HepG2 (cell line): ENCODE measurements around the gene OR2T27. TPM values are rescaled to one million over a fixed set of nuclear protein-coding genes. Genes with fewer than 3 reads are reported as not detected.

Source experiments
- ATAC-seq: fragments of 200-7000 bp; cut with Tn5 transposase; 3 replicates; pipeline ENCODE4 v1.9.1; 2020; ENCODE audit warnings: mild to moderate bottlenecking, moderate library complexity
- BruUV-seq: library from RNA; stranded (reverse); fragments of 400-500 nt; replicated peaks from 2 replicates; lab custom pipeline; 2021; lab: Mats Ljungman, UMichigan
- CTCF ChIA-PET: fragments of 300-600 bp; formaldehyde crosslinking; extraction: SDS; loops from one replicate; lab custom pipeline; 2021; ENCODE audit warnings: low total read pairs, inconsistent platforms, low intra/inter-chr PET ratio; lab: Yijun Ruan, JAX
- POLR2A ChIA-PET: fragments of 350-600 bp; sonication (Branson Sonifier 250); formaldehyde crosslinking; loops from one replicate; lab custom pipeline; 2020; ENCODE audit warnings: antibody characterized with exemption, inconsistent platforms; lab: Yijun Ruan, JAX
- DNase-seq: peaks from one replicate; pipeline ENCODE4 v3.0.0-alpha.2; 2015; ENCODE audit warnings: low spot score
- FAIRE-seq: peaks from 3 replicates; lab custom pipeline; 2011; peaks lifted over from hg19 to GRCh38; lab: Jason Lieb, UNC
- H2AFZ ChIP-seq: one replicate; pipeline ENCODE4 v1.6.1; 2011; ENCODE audit warnings: low read length, inconsistent platforms
- H3K27ac ChIP-seq: fragments of 300-600 bp; 3 replicates; pipeline ENCODE4 v1.8.0; 2011; ENCODE audit warnings: mixed run types, mild to moderate bottlenecking, mixed read lengths, low read length, inconsistent platforms; ENCODE audit not compliant: insufficient read depth; ENCODE audit errors: extremely low read length
- H3K27me3 ChIP-seq, 2 experiments: fragments of 200-600 bp in 1 of 2; 2 replicates in 1 of 2; 3 replicates in 1 of 2; pipeline versions ENCODE4 v1.6.0 to v1.8.0; 2011; ENCODE audit warnings: low read length in 2 of 2, mild to moderate bottlenecking in 2 of 2, moderate library complexity in 2 of 2, inconsistent platforms in 1 of 2; ENCODE audit not compliant: insufficient read depth in 2 of 2, control insufficient read depth in 1 of 2
- H3K36me3 ChIP-seq, 2 experiments: fragments of 200-600 bp in 1 of 2; replicated peaks in 1 of 2; 2 replicates in 1 of 2; 3 replicates in 1 of 2; pipeline versions ENCODE4 v1.5.1 to v1.8.0; 2011; ENCODE audit warnings: low read length in 2 of 2, inconsistent platforms in 1 of 2; ENCODE audit not compliant: insufficient read depth in 2 of 2, control insufficient read depth in 1 of 2
- H3K4me1 ChIP-seq: 2 replicates; pipeline ENCODE4 v1.5.1; 2012; ENCODE audit warnings: low read length, inconsistent platforms; ENCODE audit not compliant: insufficient read depth
- H3K4me2 ChIP-seq: 2 replicates; pipeline ENCODE4 v1.6.0; 2011; ENCODE audit warnings: low read depth, low read length, inconsistent platforms
- H3K4me3 ChIP-seq, 3 experiments: fragments of 200-600 bp in 1 of 3; sonication (generic), shearing (Covaris generic) in 1 of 3; replicated peaks in 1 of 3; 2 replicates each; pipeline ENCODE4 v1.5.1; 2011 to 2016; ENCODE audit warnings: low read length in 3 of 3, inconsistent platforms in 2 of 3, low read depth in 2 of 3, mild to moderate bottlenecking in 2 of 3, control low read depth in 1 of 3, mixed read lengths in 1 of 3; ENCODE audit not compliant: insufficient read depth in 1 of 3
- H3K79me2 ChIP-seq: one replicate; pipeline ENCODE4 v1.6.1; 2011; ENCODE audit warnings: low read length, inconsistent platforms; ENCODE audit not compliant: insufficient read depth
- H3K9ac ChIP-seq: 2 replicates; pipeline ENCODE4 v1.6.0; 2011; ENCODE audit warnings: mild to moderate bottlenecking, low read depth, low read length, inconsistent platforms; ENCODE audit not compliant: insufficient read depth
- H3K9me3 ChIP-seq: 2 replicates; pipeline ENCODE4 v1.5.1; 2012; ENCODE audit warnings: mild to moderate bottlenecking, low read length
- H4K20me1 ChIP-seq: 2 replicates; pipeline ENCODE4 v1.6.0; 2011; ENCODE audit warnings: inconsistent platforms, mild to moderate bottlenecking, low read length, moderate library complexity; ENCODE audit not compliant: insufficient read depth
- HNRNPL ChIP-seq: fragments of 200-400 bp; formaldehyde crosslinking; IDR thresholded peaks from 2 replicates; pipeline ENCODE4 v1.6.1; 2017; ENCODE audit warnings: mild to moderate bottlenecking, low read depth, low read length
- SMC3 ChIP-seq: IDR thresholded peaks from 2 replicates; pipeline ENCODE4 v1.6.1; 2011; ENCODE audit warnings: low read length, improper control_type of control experiment
- STAG1 ChIP-seq: sonication (generic); formaldehyde crosslinking; IDR thresholded peaks from 2 replicates; pipeline ENCODE4 v1.4.0; 2020; ENCODE audit warnings: missing genetic modification reagents
- ZKSCAN5 ChIP-seq: sonication (generic); formaldehyde crosslinking; IDR thresholded peaks from 2 replicates; pipeline ENCODE4 v1.5.1; 2020; ENCODE audit warnings: mild to moderate bottlenecking, missing genetic modification reagents
- WGBS: methylation state at CpG from one replicate; pipeline ENCODE4 v1.1.6; 2017; ENCODE audit warnings: low lambda C conversion rate; 5-methylcytosine and 5-hydroxymethylcytosine counted together
- in situ Hi-C: cut with HindIII; loops from 2 replicates; pipeline ENCODE4 v1.10.0; 2017; ENCODE audit warnings: low pct_unique_long_range_greater_than_20kb; ENCODE audit not compliant: extremely low pct_ligation_motif_present
- intact Hi-C: fragments of 100-400 bp; cut with micrococcal nuclease; formaldehyde crosslinking; loops from one replicate; pipeline ENCODE4 v1.10.0; 2022; ENCODE audit not compliant: unreplicated experiment
- polyA plus RNA-seq, 8 experiments: library from polyadenylated mRNA; depleted of rRNA in 3 of 8; stranded (reverse) in 7 of 8; unstranded in 1 of 8; fragments of >200 nt; fragmentation: Illumina TruSeq in 4 of 8; extraction: Trizol in 4 of 8; gene quantifications; 2 replicates each; pipeline versions ENCODE4 v1.2.1 to v1.2.3, GENCODE V29; 2011 to 2016; ENCODE audit warnings: low read depth in 4 of 8, missing spikeins in 1 of 8, mixed read lengths in 1 of 8; ENCODE audit not compliant: insufficient read depth in 1 of 8
- total RNA-seq, 5 experiments: library from RNA; depleted of rRNA; stranded (reverse); fragments of >200 nt; fragmentation: Illumina TruSeq; extraction: Trizol; gene quantifications; 2 replicates each; pipeline ENCODE4 v1.2.3, GENCODE V29; 2016; ENCODE audit warnings: low read depth in 1 of 5
- TF ChIP-seq, protein P1 (sequence below): sonication (generic); formaldehyde crosslinking; IDR thresholded peaks from 2 replicates; pipeline ENCODE4 v1.5.0; 2020; ENCODE audit warnings: mild to moderate bottlenecking, missing genetic modification reagents, moderate library complexity
- TF ChIP-seq, protein P2 (sequence below): sonication (generic); formaldehyde crosslinking; IDR thresholded peaks from 2 replicates; pipeline ENCODE4 v1.8.0; 2022; ENCODE audit warnings: missing genetic modification reagents, mild to moderate bottlenecking, borderline replicate concordance

OR2T27 gene
- total and polyA plus RNA-seq, 2 of the 13 experiments (the other 11 are each of a cell fraction or from before 2014, with no cell fraction given): not detected

DNA sequence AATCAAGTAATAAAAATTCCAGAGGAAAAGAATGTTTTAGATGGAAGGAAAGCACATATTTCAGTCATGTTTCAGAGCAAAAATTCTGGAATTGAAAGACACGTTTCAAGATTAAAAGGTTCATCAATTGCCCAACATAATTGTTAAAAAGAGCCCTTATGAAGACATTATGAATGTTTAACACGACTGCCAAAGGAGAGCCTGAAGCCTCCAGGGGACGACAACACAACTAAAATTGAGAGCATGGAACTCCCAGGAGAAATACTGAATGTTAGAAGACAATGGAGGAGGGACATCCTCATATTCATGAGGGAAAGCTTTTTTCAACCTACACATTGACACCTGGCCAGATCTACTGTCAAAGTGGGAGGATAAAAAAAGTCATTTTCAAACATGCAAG, 36.5 kb downstream of the OR2T27 start:
- POLR2A ChIA-PET: no interaction called here
- FAIRE-seq (no peak), ATAC-seq (peak; percentile 82), DNase-seq (peak; percentile 52)
- Histone ChIP-seq H3K36me3 (no peaks in the 10 kb centered on the region), H3K27ac (no peak overlapping the region), H3K79me2 (no peaks in the 10 kb centered on the region), H3K4me1 (no peaks in the 10 kb centered on the region), H3K9ac (no peak overlapping the region), H3K4me2 (no peak overlapping the region), H3K27me3 (no peaks in the 10 kb centered on the region), H3K4me3 (no peak overlapping the region), H3K9me3 (no peaks in the 10 kb centered on the region), H2AFZ (no peak overlapping the region), H4K20me1 (no peaks in the 10 kb centered on the region)
- no TSS peak for BruUV-seq
- intact Hi-C loops (no loop called here), in situ Hi-C loops (no loop called here)
- CTCF ChIA-PET: interaction anchor here (1.5 to 1.6 kb wide), 2 partner anchors 68 to 189 kb away, joined by 8 to 23 read pairs; no protein-coding TSS in a partner anchor
- TF ChIP-seq SMC3 (peak; percentile 67), STAG1 (CRISPR knock-in tag) (peak; percentile 62), ZKSCAN5 (no peak)
- TF ChIP-seq, protein P1, sequence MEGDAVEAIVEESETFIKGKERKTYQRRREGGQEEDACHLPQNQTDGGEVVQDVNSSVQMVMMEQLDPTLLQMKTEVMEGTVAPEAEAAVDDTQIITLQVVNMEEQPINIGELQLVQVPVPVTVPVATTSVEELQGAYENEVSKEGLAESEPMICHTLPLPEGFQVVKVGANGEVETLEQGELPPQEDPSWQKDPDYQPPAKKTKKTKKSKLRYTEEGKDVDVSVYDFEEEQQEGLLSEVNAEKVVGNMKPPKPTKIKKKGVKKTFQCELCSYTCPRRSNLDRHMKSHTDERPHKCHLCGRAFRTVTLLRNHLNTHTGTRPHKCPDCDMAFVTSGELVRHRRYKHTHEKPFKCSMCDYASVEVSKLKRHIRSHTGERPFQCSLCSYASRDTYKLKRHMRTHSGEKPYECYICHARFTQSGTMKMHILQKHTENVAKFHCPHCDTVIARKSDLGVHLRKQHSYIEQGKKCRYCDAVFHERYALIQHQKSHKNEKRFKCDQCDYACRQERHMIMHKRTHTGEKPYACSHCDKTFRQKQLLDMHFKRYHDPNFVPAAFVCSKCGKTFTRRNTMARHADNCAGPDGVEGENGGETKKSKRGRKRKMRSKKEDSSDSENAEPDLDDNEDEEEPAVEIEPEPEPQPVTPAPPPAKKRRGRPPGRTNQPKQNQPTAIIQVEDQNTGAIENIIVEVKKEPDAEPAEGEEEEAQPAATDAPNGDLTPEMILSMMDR: peak; percentile 64
- TF ChIP-seq, protein P2, sequence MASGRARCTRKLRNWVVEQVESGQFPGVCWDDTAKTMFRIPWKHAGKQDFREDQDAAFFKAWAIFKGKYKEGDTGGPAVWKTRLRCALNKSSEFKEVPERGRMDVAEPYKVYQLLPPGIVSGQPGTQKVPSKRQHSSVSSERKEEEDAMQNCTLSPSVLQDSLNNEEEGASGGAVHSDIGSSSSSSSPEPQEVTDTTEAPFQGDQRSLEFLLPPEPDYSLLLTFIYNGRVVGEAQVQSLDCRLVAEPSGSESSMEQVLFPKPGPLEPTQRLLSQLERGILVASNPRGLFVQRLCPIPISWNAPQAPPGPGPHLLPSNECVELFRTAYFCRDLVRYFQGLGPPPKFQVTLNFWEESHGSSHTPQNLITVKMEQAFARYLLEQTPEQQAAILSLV (CRISPR knock-in tag): no peak
- WGBS: 1% methylated on average over 3 of the region's 3 CpGs

DNA sequence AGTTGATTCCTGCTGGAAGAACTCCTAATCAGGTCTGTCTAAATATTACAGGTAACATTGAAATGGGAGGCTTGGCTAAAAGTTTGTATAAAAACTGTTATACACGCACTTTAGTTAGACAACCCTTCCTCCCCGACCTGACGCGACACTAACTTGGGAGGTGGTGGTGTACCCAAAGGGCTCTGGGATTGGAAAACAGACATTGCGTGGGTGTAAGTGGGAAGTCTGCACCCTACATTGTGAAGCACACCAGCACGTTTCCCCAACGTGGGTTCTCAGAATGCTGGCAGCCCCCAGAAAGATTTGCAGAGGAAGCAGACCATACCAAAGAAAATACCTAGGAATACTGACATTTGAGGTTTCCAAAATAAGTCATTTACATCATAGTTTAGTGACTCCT, 37.2 kb downstream of the OR2T27 start:
- ChIA-PET CTCF (interaction anchor here (1.5 to 1.6 kb wide), 2 partner anchors 69 to 189 kb away, joined by 8 to 23 read pairs; no protein-coding TSS in a partner anchor), POLR2A (no interaction called here)
- Histone ChIP-seq H3K27ac (no peak overlapping the region), H3K27me3 (no peaks in the 10 kb centered on the region), H2AFZ (no peak overlapping the region), H3K36me3 (no peaks in the 10 kb centered on the region), H3K4me3 (no peak overlapping the region), H3K9me3 (no peaks in the 10 kb centered on the region), H3K79me2 (no peaks in the 10 kb centered on the region), H3K4me1 (no peaks in the 10 kb centered on the region), H4K20me1 (no peaks in the 10 kb centered on the region), H3K9ac (no peak overlapping the region), H3K4me2 (no peak overlapping the region)
- intact Hi-C loops (no loop called here), in situ Hi-C loops (no loop called here)
- no TSS peak for BruUV-seq
- FAIRE-seq: no peak
- ATAC-seq: no peak
- 36% methylated on average over 7 of the region's 7 CpGs for WGBS
- TF ChIP-seq HNRNPL: no peak
- DNase-seq: no peak
